HepG2 (cell line): Measurements from ENCODE around the gene MTA1. TPM values are rescaled to one million over a fixed set of nuclear protein-coding genes. Genes with fewer than 3 reads are reported as not detected.

Source experiments
- ASH2L ChIP-seq: fragments of 300-600, 200-600 bp; sonication (generic); IDR thresholded peaks from 2 replicates; pipeline ENCODE4 v1.7.0; 2017; ENCODE audit warnings: low read depth, mild to moderate bottlenecking, moderate library complexity, mixed read lengths, low read length; ENCODE audit not compliant: insufficient read length
- DNMT1 ChIP-seq: sonication (generic); formaldehyde crosslinking; IDR thresholded peaks from 2 replicates; pipeline ENCODE4 v1.5.1; 2020; ENCODE audit warnings: mild to moderate bottlenecking, missing genetic modification reagents
- HINFP ChIP-seq: sonication (generic); formaldehyde crosslinking; IDR thresholded peaks from 2 replicates; pipeline ENCODE4 v1.4.0; 2020; ENCODE audit warnings: low read depth, mild to moderate bottlenecking, missing genetic modification reagents
- HNF4A ChIP-seq: sonication (generic); formaldehyde crosslinking; IDR thresholded peaks from 2 replicates; pipeline ENCODE4 v1.4.0; 2020; ENCODE audit warnings: missing genetic modification reagents
- KDM1A ChIP-seq: IDR thresholded peaks from 2 replicates; pipeline ENCODE4 v1.6.1; 2016; ENCODE audit warnings: missing compliant biosample characterization
- MEIS1 ChIP-seq: sonication (generic); formaldehyde crosslinking; IDR thresholded peaks from 2 replicates; pipeline ENCODE4 v1.9.0; 2021; ENCODE audit warnings: mild to moderate bottlenecking, missing genetic modification reagents, moderate library complexity, borderline replicate concordance
- NRL ChIP-seq: sonication (generic); formaldehyde crosslinking; IDR thresholded peaks from 2 replicates; pipeline ENCODE4 v1.5.0; 2020; ENCODE audit warnings: missing genetic modification reagents, mild to moderate bottlenecking, moderate library complexity, borderline replicate concordance
- PHF20 ChIP-seq: sonication (generic); formaldehyde crosslinking; IDR thresholded peaks from 2 replicates; pipeline ENCODE4 v1.5.0; 2020; ENCODE audit warnings: mild to moderate bottlenecking, missing genetic modification reagents
- PHF21A ChIP-seq: sonication (generic); formaldehyde crosslinking; IDR thresholded peaks from 2 replicates; pipeline ENCODE4 v1.5.0; 2020; ENCODE audit warnings: mild to moderate bottlenecking, missing genetic modification reagents
- SALL1 ChIP-seq: sonication (generic); formaldehyde crosslinking; IDR thresholded peaks from 2 replicates; pipeline ENCODE4 v1.8.0; 2022; ENCODE audit warnings: mild to moderate bottlenecking, missing genetic modification reagents
- SKI ChIP-seq: fragments of 450-650 bp; IDR thresholded peaks from one replicate; pipeline ENCODE4 v1.6.1; 2018; ENCODE audit warnings: mild to moderate bottlenecking; ENCODE audit not compliant: partially characterized antibody
- SMARCC2 ChIP-seq: fragments of 450-650 bp; IDR thresholded peaks from 2 replicates; pipeline ENCODE4 v1.6.1; 2017; ENCODE audit warnings: antibody characterized with exemption, mild to moderate bottlenecking
- TAF1 ChIP-seq: sonication (generic); formaldehyde crosslinking; IDR thresholded peaks from 2 replicates; pipeline ENCODE4 v1.4.0; 2020; ENCODE audit warnings: missing genetic modification reagents
- TBX2 ChIP-seq: sonication (generic); formaldehyde crosslinking; IDR thresholded peaks from 2 replicates; pipeline ENCODE4 v1.5.0; 2020; ENCODE audit warnings: missing genetic modification reagents, mild to moderate bottlenecking, borderline replicate concordance
- THAP9 ChIP-seq: sonication (generic); formaldehyde crosslinking; IDR thresholded peaks from 2 replicates; pipeline ENCODE4; 2020; ENCODE audit warnings: missing genetic modification reagents, mild to moderate bottlenecking, borderline replicate concordance
- TP53 ChIP-seq: sonication (generic); formaldehyde crosslinking; conservative IDR thresholded peaks from 2 replicates; pipeline ENCODE4 v1.4.0; 2020; ENCODE audit warnings: missing genetic modification reagents
- UBTF ChIP-seq: sonication (generic); formaldehyde crosslinking; IDR thresholded peaks from 2 replicates; pipeline ENCODE4 v1.4.0; 2020; ENCODE audit warnings: mild to moderate bottlenecking, missing genetic modification reagents
- ZNF430 ChIP-seq: sonication (generic); formaldehyde crosslinking; IDR thresholded peaks from 2 replicates; pipeline ENCODE4 v1.9.0; 2021; ENCODE audit warnings: mild to moderate bottlenecking, missing genetic modification reagents
- ZNF713 ChIP-seq: sonication (generic); formaldehyde crosslinking; IDR thresholded peaks from 2 replicates; pipeline ENCODE4 v1.4.0; 2020; ENCODE audit warnings: mild to moderate bottlenecking, missing genetic modification reagents
- ZSCAN21 ChIP-seq: sonication (generic); formaldehyde crosslinking; IDR thresholded peaks from 2 replicates; pipeline ENCODE4 v1.8.0; 2022; ENCODE audit warnings: mild to moderate bottlenecking, missing genetic modification reagents, moderate library complexity, borderline replicate concordance
- polyA plus RNA-seq, 8 experiments: library from polyadenylated mRNA; depleted of rRNA in 3 of 8; stranded (reverse) in 7 of 8; unstranded in 1 of 8; fragments of >200 nt; fragmentation: Illumina TruSeq in 4 of 8; extraction: Trizol in 4 of 8; gene quantifications; 2 replicates each; pipeline versions ENCODE4 v1.2.1 to v1.2.3, GENCODE V29; 2011 to 2016; ENCODE audit warnings: low read depth in 4 of 8, missing spikeins in 1 of 8, mixed read lengths in 1 of 8; ENCODE audit not compliant: insufficient read depth in 1 of 8
- total RNA-seq, 5 experiments: library from RNA; depleted of rRNA; stranded (reverse); fragments of >200 nt; fragmentation: Illumina TruSeq; extraction: Trizol; gene quantifications; 2 replicates each; pipeline ENCODE4 v1.2.3, GENCODE V29; 2016; ENCODE audit warnings: low read depth in 1 of 5
- TF ChIP-seq, protein P1 (sequence below): sonication (generic); formaldehyde crosslinking; IDR thresholded peaks from 2 replicates; pipeline ENCODE4 v1.4.0; 2020; ENCODE audit warnings: mild to moderate bottlenecking, missing genetic modification reagents, borderline replicate concordance

The MTA1 gene
- total and polyA plus RNA-seq, 2 of the 13 experiments (the other 11 are each of a cell fraction or from before 2014, with no cell fraction given): 35.2 to 85.8 TPM

DNA sequence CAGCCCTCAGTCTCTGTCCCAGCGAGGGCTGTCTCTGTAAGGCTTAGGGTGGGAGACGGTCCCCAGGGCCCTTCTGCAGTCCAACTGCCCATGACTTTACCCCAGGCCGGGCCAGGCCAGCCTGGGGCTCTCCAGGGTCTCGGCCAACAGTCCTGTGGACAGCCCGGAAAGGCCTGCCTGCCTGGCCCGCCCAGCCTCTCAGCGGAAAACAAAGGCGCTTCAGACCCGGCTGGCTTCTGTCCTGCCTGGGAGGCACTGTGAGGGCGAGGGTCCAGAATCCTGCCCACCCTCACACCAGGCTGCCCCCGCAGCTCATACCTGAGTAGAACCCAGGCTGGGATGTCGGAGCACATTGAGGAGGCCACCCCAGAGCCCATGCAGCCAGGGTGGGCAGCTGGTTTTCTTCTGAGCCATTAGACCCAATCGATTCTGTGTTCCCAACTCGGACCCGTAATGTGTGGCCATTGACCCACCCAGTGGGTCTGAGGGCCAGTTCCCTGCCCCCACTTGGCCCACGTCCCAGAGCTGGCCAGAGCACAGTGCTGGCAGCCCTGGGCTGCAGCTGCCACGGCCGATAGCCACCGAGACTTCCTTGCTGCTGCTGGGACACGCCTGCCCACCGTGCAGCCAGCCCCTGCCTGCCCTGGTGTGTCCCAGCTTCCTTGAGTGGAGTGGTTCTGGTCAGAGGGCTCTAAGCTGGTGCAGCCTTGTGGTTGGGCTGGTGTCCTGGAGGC lies 56.6 kb downstream of the MTA1 start (continued):
- TF ChIP-seq, protein P1, sequence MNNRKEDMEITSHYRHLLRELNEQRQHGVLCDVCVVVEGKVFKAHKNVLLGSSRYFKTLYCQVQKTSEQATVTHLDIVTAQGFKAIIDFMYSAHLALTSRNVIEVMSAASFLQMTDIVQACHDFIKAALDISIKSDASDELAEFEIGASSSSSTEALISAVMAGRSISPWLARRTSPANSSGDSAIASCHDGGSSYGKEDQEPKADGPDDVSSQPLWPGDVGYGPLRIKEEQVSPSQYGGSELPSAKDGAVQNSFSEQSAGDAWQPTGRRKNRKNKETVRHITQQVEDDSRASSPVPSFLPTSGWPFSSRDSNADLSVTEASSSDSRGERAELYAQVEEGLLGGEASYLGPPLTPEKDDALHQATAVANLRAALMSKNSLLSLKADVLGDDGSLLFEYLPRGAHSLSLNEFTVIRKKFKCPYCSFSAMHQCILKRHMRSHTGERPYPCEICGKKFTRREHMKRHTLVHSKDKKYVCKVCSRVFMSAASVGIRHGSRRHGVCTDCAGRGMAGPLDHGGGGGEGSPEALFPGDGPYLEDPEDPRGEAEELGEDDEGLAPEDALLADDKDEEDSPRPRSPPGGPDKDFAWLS (CRISPR knock-in tag): no peak
- TF ChIP-seq ASH2L (peak; percentile 2), DNMT1 (CRISPR knock-in tag) (no peak), ZSCAN21 (CRISPR knock-in tag) (peak; percentile 38; the same call in 1 of the 2 replicates), PHF21A (peak; percentile 45; the same call in 1 of the 2 replicates), TBX2 (0 out of 2 replicates have a peak, but pooled peaks have one; percentile 5), TAF1 (CRISPR knock-in tag) (peak; percentile 56; the same call in 1 of the 2 replicates), TP53 (CRISPR knock-in tag) (no peak), KDM1A (no peak), HINFP (no peak; the same call in 1 of the 2 replicates), ZNF430 (peak; percentile 44; the same call in 1 of the 2 replicates), ZNF713 (CRISPR knock-in tag) (no peak), SMARCC2 (no peak), PHF20 (CRISPR knock-in tag) (0 out of 2 replicates have a peak, but pooled peaks have one; percentile 6), THAP9 (peak; percentile 20; the same call in 1 of the 2 replicates), HNF4A (CRISPR knock-in tag) (peak; percentile 12), UBTF (CRISPR knock-in tag) (peak; percentile 71), SALL1 (0 out of 2 replicates have a peak, but pooled peaks have one; percentile 31), SKI (peak; percentile 28), MEIS1 (CRISPR knock-in tag) (no peak), NRL (CRISPR knock-in tag) (0 out of 2 replicates have a peak, but pooled peaks have one; percentile 56)
